GM21786 (cell line): ENCODE data around the gene ZNF511.
"Not testable (repeated sequence)": the region's sequence is repeated elsewhere in the genome, so short reads cannot be mapped to it uniquely, and the experiment has no call there.

Experiments used
- ATAC-seq: cut with Tn5 transposase; IDR thresholded peaks from one replicate; pipeline ENCODE4 v1.9.1; 2021; ENCODE audit not compliant: unreplicated experiment

ZNF511 gene

DNA sequence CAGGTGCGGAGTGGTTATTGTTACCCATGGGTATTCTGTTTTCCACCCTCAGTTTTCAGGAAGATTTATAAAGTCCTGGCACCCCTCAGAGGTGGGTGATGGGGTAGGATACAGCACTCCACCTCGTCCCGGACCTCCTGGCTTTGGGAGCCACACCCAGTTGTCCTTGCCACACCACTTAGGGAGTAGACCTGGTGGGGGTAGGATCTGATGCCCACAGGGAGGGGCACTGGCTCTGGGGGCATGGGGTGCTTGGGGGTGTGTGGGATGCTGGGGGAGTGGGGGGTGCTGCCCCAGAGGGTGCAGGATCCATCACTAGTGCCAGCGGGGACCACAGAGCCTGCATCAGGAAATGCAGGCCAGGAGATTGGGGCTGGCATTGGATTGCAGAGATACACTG lies 4.5 kb downstream of the ZNF511 start:
- ATAC-seq, result no peak

DNA sequence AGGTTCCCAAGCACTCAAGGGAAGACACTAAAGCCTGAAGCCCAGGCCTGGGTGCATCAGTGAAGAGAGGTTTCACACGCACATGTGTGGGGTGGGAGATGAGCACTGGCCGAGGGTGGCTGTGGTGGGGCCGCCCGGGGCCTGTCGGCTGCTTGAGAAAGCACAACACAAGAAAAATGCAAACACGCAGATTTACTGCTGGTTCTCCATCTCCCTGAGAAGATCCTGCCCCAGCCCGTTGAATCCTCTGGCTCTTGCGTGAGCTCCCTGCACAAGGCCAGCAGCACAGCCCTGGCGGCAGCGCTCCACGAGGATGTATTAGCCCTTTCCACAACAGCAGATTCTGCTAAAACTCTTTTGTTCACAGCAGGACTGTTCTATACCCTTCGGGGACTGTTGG lies 6.2 kb downstream of the ZNF511 start:
- ATAC-seq, result no peak

- ATAC-seq, result no peak
Measured at GRCh38 chr10:133315847-133316246, 7.1 kb downstream of the ZNF511 start.

DNA sequence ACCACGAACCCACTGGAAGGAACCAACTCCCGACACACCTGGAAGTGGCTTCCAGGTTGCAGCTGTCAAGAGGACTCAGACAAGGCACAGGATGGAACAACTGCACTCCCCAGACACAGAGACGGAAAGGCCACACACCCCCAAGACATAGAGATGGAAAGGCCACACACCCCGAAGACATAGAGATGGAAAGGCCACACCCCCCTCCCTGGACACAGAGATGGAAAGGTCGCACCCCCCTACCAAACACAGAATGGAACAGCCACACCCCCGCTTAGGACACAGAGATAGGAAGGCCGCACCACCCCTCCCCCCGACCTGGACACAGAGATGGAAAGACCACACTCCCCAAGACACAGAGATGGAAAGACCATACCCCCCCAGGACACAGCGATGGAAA lies 7.6 kb downstream of the ZNF511 start:
- ATAC-seq, result no peak

DNA sequence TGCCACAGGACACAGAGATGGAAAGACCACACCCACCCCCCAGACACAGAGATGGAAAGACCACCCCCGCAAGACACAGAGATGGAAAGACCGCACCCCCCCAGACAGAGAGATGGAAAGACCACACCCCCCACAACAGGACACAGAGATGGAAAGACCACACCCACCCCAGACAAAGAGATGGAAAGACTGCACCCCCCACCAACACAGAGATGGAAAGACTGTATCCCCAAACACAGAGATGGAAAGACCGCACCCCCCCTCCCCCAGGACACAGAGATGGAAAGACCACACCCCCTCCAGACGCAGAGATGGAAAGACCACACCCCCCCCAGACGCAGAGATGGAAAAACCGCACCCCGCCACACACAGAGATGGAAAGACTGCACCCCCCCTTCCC lies 8.0 kb downstream of the ZNF511 start:
- ATAC-seq, result no peak

- ATAC-seq, result no peak
Measured at GRCh38 chr10:133318494-133319127, 9.9 kb downstream of the ZNF511 start.

- not testable (repeated sequence) for ATAC-seq
Measured at GRCh38 chr10:133320852-133321422, 12.2 kb downstream of the ZNF511 start.

DNA sequence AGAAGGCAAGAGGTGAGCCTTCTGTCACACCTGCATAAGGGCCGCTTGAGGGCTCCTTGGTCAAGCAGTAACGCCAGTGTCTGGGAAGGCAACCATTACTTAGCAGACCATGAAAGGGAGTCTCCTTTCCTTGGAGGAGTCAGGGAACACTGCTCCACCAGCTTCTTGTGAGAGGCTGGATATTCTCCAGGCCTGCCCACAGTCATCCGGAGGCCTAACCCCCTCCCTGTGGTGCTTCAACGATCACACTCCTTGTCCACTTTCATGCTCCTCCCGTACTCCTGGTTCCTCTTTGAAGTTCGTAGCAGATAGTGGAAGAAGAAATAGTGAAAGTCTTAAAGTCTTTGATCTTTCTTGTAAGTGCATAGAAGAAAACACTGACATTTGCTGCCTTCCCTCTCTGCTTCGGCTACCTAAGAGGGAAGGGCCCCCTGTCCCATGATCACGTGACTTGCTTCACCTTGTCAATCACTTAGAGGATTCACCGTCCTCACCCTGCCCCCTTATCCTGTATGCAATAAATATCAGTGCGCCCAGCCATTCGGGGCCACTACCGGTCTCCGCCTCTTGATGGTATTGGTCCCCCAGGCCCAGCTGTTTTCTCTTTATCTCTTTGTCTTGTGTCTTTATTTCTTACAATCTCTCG lies 13.5 kb downstream of the ZNF511 start:
- ATAC-seq, result not testable (repeated sequence)

DNA sequence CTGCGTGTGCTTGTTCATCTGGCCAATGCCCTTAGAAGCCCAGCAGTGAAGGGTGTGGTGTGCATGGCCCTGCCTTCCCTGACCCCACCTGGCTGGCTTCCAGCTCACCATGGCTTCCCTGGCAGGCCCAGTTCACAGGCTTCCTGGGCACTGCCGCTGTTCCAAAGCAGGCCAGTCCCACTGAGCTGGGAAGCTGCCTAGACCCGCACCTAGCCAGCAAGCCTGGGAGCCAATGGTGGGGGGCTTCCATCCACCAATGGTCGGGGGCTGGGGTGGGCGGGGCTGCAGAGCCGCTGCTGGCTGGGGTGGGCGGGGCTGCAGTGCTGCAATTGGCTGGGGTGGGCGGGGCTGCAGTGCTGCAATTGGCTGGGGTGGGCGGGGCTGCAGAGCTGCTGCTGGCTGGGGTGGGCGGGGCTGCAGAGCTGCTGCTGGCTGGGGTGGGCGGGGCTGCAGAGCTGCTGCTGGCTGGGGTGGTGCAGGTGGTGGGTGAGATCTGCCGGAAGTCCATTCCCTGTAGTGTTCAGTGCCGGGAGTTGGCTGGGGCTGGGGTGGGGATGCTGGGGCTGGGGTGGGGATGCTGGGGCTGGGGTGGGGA lies 15.6 kb downstream of the ZNF511 start:
- no peak for ATAC-seq

- ATAC-seq, result no peak
Measured at GRCh38 chr10:133324857-133325260, 16.1 kb downstream of the ZNF511 start.

GRCh38 chr10:133325440-133326222 lies 16.9 kb downstream of the ZNF511 start:
- ATAC-seq, result no peak

- ATAC-seq, result no peak
Measured at GRCh38 chr10:133326223-133326551, 17.5 kb downstream of the ZNF511 start.

GRCh38 chr10:133326745-133327650 lies 18.3 kb downstream of the ZNF511 start:
- ATAC-seq, result no peak

DNA sequence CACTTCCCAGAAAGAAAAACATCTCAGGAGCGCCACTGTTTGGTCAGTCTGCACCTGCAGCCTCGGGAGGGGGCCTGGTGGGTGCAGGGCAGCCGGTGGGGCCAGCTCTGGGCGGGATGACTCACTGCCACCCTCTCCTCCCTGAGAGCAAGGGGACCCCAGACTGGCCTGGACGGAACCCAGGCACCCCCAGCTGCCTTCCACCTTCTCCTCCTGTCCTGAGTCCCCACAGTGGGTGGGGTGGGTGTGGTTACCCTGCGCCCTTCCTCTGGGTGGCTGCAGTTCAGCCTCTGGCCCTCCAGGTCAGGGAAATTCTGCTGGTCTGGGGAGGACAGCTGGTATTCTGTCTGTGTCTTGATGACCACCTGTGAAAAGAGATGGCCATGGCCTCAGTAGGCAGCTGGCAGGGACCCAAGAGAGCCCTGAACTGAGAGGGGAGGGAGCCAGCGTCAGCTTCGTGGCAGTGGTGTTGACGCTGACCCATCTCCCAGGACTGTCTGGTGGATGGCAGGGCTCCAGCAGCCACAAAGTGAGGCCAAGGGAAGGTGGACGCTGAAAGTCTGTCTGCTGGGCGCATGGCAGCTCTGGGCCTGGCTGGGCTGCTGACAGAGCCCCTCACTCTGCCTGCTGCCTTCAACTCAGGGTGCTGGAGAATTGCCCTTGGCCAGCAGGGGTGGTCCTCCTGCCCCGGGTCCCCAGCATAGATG lies 19.1 kb downstream of the ZNF511 start:
- ATAC-seq, result no peak

- ATAC-seq, result no peak
Measured at GRCh38 chr10:133328358-133329343, 19.9 kb downstream of the ZNF511 start.

DNA sequence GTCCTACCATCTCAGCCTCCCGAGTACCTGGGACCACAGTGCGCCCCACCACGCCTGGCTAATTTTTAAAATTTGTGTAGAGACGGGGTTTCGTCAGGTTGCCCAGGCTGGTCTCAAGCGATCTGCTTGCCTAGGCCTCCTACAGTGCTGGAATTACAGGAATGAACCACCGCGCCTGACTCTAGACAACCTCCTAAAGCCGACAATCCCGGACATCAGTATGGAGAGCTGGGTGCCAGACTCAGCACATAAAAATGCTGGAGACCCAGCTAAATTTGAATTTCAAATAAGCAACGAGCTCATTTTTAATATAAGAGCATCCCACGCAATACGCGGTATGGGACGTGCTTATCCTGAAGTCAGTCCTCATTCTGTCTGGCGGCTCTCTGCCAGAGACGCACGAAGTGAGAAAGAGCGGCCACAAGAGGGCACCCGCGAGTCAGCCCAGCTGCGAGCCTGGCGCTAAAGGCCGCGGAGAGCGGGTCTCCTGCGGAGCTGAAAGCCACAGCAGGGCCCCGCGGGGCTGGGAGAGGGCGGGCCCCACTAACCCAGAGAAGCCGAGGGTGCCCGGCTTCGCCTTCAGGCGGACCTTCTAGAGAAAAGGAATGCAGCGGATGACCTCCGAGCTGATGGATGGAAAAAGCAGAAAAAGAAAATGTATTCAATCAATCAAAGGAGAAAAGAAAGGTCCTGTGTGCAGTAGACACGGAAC lies 20.9 kb downstream of the ZNF511 start:
- ATAC-seq, result peak; percentile 89

DNA sequence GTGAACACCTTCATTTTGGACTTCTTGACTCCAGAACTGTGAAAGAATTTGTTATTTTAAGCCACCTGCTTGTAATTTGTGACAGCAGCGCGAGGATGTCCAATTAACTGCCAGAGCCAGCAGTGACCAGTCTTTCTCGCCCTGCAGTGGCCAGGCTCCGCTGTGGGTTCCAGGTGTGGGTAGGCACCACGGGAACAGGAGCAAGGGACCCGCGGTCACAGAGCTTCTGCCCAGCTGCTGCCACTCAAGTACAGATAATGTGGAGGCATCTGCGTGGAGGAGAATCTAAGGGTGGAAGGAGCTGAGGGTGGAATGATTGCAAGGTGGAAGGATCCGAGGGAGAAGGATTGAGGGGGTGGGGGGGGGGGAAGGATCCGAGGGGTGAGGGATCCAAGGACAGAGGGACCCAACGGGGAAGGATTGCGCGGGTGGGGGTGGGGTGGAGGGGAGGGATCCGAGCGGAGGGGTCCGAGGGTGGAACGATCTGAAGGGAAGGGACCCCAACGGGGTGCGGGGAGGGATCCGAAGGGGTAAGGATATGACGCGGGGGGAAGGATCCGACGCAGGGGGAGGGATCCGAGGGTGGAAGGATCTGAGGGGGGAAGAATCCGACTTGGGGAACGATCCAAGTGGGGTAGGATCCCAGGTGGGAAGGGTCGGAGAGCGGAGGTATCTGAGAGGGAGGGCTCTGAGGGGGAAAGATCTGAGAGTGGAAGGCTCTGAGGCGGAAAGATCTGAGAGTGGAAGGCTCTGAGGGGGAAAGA lies 24.4 kb downstream of the ZNF511 start:
- ATAC-seq, result no peak
